Measurements from ENCODE around the gene SLC4A4.

Gene SLC4A4

GRCh38 chr4:71338846-71339593 lies at the start of gene SLC4A4:
Gene SLC4A4 (plus strand): TSS chr4:71339020.
- no peak for DNase-seq

GRCh38 chr4:71290074-71290473 lies 48.7 kb upstream of the SLC4A4 start:
- DNase-seq = no peak

DNA sequence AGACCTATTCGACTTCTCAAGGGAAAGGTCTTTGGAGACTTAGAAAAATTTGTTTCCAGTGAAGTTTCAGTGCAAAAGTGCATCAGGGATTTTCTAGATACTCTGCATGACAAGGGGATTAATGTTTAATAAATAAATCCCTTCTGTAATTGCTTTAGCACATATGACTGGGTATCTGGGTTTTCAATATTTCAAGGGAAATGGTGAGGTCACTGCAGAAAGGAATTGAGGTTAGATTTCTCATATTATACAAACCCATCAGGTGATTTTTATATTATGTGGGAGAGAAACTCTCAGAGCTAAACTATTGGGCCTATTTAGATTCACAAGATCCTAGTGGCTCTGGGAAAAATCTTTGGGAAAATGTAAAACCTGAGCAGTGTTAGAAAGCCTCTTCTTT lies 48.3 kb upstream of the SLC4A4 start:
- DNase-seq = no peak

DNA sequence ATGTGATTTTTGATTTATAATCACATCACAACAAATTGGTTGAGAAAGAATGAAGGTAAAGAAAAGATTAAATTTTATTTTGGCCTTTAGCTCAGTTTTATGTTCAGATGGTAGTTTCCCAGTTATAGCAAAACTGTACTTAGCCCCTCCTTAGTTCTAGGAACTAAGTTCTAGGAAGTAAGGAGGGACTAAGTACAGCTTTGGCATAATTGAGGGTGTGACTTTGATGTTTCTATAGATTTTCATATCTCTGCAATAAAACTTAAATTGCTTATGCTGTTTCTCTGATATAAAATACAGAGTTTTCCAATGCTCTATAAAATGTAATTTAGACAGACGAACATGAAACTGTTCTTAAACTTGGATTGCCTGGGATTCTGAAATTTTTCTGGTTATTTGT lies 46.6 kb upstream of the SLC4A4 start:
- DNase-seq = no peak

DNA sequence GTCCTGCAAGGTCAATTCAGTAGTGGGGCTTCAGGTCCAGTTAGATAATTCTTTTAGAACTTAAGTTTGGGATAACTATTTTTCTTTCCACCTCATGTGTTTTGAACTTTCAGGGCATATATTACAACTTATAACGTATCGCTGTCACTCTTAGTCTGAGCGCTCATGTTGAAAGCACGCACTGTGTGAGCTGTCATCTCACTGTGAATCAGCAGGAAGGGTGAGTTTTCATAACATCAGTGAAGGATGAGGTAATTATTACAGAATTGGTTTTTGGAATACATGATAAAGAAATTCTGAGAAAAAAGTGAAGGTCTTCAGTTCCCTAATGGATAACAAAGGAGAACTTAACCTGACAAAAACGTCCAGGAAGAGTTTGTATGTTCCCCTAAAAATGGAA lies 45.1 kb upstream of the SLC4A4 start:
- no peak for DNase-seq

DNA sequence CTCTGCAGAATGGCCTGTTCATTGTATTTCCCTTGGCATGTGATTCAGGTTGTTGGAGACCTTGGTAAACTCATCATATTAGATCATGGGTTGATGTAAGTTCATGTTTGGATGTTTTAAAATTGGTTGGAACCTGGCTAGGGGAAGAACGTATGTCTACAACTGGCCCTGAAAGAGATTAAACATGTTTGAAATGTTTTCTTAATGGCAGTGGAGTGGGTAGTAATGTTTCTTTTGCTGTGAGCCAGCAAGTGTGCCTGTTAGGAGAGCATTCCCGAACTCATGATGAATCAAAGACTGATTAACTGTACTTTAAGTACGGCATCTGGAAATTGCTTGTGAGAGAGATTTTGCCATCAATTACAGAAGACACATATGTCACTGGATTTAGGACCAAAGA lies 44.5 kb upstream of the SLC4A4 start:
- no peak for DNase-seq

- no peak for DNase-seq
Measured at GRCh38 chr4:71296945-71297344, 41.9 kb upstream of the SLC4A4 start.

GRCh38 chr4:71300362-71300761 lies 38.5 kb upstream of the SLC4A4 start:
- DNase-seq = no peak

DNA sequence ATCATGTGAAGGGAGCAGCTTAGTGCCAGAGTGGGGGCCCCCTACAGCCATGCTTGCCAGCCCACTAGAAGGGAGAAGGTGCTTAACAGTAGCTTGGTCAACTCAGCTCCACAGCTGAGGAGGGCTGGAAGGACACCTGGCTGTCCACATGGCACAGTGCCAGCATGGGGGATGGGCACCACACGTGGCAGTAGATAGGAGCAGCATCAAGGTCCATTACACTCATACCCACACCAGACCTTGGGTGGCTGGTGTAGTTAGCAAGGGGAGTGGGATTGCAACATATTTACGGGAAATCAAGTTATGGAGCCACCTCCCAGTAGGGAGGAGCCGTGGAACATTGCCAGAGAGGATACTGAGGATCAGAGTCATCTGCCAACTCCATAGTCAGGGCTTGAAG lies 37.9 kb upstream of the SLC4A4 start:
- no peak for DNase-seq

DNA sequence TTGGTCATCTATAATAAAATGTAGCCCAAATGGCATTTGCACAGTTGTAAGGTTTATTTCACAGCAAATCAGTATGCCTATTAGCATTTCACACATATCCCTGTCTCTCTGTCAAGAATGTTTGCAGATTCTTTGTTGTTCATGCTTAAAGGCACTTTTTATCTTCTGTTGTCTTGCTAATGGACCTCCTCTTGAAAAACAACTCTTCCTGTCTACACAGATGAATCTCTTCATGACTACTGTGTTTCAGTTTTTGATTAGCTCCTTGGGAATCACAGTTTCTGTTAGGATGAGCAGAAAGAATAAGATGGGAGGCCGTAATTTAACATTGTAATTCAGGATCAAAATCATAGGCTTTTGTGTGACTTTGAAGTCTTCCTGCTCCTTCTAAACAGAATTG lies 35.5 kb upstream of the SLC4A4 start:
- DNase-seq = no peak

DNA sequence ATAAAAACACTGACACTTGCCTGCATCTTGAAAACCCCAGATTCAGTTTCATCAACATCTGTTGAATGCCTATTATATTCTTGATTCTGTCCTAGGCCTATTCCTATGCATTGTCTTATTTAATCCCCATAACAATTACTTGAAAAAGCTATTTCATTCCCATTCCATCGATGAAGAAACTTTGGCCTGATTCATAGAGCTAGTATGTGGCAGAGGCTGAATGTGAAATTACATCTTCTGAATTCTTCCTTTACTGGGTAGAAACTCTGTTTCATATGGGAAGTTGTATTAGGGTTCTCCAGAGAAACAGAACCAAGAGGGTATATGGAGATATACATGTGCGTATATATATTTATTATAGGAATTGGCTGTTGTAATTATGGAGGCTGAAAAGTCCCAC lies 35.0 kb upstream of the SLC4A4 start:
- no peak for DNase-seq

DNA sequence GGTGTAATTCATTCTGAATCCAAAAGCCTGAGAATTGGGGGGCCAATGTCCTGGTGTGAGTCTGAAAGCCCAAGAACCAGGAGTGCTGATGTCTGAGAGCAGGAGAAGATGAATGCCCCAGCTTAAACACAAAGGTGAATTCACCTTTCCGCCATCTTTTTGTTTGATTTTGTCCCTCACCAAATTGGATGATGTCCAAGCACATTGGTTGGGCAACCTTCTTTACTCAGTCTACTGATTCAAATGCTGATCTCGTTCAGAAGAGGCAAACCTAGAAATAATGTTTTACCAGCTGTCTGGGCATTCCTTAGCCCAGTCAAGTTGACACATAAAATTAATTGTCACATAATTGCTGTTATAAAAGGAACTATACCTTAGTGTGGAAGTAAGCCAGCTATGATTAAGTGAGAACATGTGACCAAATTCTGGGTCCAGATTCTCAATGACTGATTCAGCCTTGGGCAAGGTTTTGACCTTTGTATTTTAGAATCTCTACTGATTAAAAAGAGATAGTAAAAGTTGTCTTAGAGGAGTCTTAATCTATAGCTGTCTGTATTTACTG lies 34.5 kb upstream of the SLC4A4 start:
- DNase-seq = no peak

DNA sequence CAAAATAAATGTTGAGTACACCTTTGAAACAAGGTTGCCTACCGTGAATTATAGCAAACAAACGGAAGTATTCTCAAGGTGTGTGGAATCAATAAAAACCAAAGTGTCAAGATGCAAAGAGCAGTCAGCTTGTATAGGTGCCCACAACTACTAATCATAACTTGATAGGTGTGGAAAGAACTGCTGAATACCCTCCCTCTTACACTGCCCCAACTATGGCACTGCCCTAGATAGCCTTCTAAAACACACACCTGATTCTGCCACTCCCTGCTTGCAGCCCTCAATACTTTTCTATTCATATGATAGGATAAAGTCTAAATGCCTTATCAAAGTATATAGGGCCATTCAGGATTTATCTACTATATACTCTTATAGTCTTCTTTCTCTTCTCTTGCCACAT lies 31.1 kb upstream of the SLC4A4 start:
- no peak for DNase-seq

- DNase-seq = no peak
Measured at GRCh38 chr4:71322425-71322824, 16.4 kb upstream of the SLC4A4 start.

- DNase-seq = no peak
Measured at GRCh38 chr4:71333368-71333767, 5.5 kb upstream of the SLC4A4 start.

GRCh38 chr4:71333960-71334359 lies 4.9 kb upstream of the SLC4A4 start:
- DNase-seq = no peak

- DNase-seq = no peak
Measured at GRCh38 chr4:71334465-71334882, 4.3 kb upstream of the SLC4A4 start.

DNA sequence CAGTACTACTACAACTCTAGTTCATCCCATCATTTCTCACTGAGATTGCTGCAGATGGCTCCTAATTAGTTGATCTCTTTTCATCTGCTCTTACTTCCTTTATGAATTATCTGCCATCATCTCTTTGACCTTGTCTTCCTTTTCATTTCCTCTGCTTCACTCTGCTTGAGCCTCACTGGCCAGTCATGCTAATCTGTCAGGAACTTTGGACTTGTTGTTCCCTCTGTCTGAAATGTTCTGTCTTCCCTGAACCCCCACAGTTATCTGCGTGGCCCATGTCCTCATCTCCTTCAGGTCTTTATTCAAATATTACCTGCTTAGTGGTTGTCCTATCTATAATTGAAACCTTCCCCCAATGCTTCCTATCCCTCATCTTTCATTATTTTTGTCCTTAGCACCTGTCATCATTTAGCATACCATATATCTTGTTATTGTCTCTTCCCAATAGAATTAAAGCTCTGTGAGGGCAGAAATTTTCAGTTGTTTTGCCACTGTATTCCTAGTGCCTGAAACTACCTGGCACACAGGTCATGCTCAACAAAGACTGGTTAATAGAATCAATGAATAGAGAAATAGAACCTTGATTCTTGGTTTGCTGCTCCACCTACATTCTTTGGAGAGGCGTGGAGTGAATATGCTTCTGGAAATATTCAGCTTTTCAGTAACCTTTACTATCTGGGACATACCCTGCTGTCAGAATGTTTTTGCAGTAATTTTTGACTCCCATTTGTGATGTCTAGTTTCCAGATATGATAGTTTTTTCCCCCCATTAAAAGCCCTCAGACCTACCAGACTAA lies 5.0 kb downstream of the SLC4A4 start:
- no peak for DNase-seq

DNA sequence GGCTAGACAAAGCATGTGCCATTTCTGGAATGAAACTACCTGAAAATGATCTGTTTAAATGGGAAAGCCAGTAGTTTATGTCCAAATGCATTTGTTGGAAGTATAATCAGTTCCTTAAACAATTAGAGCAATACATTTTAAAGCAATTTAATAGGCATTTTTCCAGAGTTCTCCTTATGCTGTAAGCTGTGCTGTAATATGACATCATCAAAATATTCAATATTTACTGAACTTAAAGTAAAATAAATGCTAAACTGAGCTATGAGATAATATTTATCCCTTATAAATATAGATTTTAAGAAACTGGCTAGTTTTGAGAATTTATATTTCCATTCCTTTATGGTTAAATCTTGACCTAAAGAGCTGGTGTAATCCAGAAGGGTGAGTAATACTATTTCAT lies 7.9 kb downstream of the SLC4A4 start:
- DNase-seq = no peak

GRCh38 chr4:71348586-71348985 lies 9.8 kb downstream of the SLC4A4 start:
- DNase-seq = no peak

- DNase-seq = no peak
Measured at GRCh38 chr4:71355045-71355444, 16.2 kb downstream of the SLC4A4 start.

DNA sequence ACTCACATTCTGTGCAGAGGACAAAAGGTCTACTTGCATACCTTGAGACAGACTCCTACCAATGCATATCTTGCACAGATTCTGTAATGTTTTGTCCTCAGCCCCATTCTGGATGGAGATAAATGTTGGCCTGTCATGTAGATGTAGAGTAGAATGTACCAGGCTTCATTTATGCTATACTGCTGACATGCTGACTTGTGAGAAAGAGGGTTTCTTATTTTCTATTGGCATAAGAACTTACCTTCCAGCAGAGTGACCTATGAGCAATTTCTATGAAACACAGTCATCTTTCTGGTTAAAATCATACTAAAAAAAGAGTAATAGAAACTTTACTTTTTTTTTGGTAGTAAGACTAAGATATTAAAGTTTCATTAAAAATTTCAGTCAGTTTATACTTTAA lies 17.2 kb downstream of the SLC4A4 start:
- no peak for DNase-seq

- no peak for DNase-seq
Measured at GRCh38 chr4:71356924-71357663, 18.3 kb downstream of the SLC4A4 start.

- DNase-seq = no peak
Measured at GRCh38 chr4:71360844-71361243, 22.0 kb downstream of the SLC4A4 start.

Measured in activated gamma-delta T cell treated with Interleukin-2 at 50 U/mL for 16 hours (primary cell).